ENCODE measurements around the gene TNFSF13B.

TNFSF13B gene

DNA sequence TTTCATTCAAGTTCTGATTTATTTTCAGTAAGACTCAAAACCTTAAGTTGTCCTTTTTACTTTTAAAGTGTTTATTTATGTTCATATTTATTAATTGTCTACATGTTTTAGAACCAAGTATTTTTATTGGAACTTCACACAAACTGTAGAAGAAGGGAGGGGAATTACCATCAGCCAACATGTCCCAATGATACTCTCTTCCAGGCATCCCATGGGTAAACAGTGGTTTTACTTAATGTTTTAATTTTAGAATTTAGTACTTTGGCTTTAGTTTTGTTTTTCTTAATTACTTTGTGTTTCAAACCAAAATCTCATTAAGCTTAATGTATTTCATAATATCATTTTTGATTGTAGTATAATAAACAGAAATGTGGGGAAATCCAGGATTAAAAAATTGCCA is 5.2 kb downstream of the TNFSF13B start:
- H3K4me1 ChIP-seq (ENCODE audit: control insufficient read depth, low read length) = peaks cover 7% of the 10 kb centered on the region
- H3K9me3 ChIP-seq (ENCODE audit: control insufficient read depth, insufficient read depth, low read length) = no peaks in the 10 kb centered on the region
- no peaks in the 10 kb centered on the region for H3K79me2 ChIP-seq (ENCODE audit: control insufficient read depth, low read length)
- no peaks in the 10 kb centered on the region for H4K20me1 ChIP-seq (ENCODE audit: control insufficient read depth, insufficient read depth, low read depth, low read length)
- H3K4me2 ChIP-seq (ENCODE audit: low read length) = no peak overlapping the region
- TF ChIP-seq, protein P1, sequence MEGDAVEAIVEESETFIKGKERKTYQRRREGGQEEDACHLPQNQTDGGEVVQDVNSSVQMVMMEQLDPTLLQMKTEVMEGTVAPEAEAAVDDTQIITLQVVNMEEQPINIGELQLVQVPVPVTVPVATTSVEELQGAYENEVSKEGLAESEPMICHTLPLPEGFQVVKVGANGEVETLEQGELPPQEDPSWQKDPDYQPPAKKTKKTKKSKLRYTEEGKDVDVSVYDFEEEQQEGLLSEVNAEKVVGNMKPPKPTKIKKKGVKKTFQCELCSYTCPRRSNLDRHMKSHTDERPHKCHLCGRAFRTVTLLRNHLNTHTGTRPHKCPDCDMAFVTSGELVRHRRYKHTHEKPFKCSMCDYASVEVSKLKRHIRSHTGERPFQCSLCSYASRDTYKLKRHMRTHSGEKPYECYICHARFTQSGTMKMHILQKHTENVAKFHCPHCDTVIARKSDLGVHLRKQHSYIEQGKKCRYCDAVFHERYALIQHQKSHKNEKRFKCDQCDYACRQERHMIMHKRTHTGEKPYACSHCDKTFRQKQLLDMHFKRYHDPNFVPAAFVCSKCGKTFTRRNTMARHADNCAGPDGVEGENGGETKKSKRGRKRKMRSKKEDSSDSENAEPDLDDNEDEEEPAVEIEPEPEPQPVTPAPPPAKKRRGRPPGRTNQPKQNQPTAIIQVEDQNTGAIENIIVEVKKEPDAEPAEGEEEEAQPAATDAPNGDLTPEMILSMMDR (IDR thresholded peaks at IDR 0.05; ENCODE audit: low read depth, low read length, poor library complexity, severe bottlenecking) = no peak
- TF ChIP-seq EZH2phosphoT487 (IDR thresholded peaks at IDR 0.05; ENCODE audit: borderline replicate concordance, low read length) = no peak
- no peak overlapping the region for H3K27ac ChIP-seq (ENCODE audit: low read depth, low read length)
- no peaks in the 10 kb centered on the region for H3K9me2 ChIP-seq (replicated peaks; ENCODE audit: control insufficient read depth, low read length)
- H3K4me3 ChIP-seq (ENCODE audit: low read length) = no peak overlapping the region
- H3F3A ChIP-seq (ENCODE audit: control insufficient read depth, insufficient read depth) = no peaks in the 10 kb centered on the region
- no peaks in the 10 kb centered on the region for H3K27me3 ChIP-seq (ENCODE audit: control insufficient read depth, low read length)
- H3K36me3 ChIP-seq (ENCODE audit: control insufficient read depth, low read length) = no peaks in the 10 kb centered on the region

DNA sequence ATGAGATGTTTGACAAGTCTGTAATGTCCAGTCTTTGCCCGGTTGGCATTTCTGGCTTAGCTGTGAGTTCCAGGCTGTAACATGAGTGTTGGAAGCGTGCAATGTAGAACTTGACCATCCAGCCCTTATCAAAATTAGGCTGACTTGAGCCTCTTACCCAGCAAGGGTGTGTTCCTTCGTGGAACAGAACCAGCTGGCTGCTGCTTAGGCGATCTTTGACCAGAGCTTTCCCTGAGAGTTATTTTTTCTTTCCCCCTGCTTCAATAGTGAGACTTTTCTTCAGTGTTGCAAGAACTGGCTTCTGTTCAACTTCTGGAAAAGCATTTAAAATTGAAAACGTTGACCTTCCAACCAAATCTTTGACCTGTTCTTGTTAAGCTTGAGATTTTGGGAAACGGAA is 6.5 kb downstream of the TNFSF13B start:
- no peak overlapping the region for H3K4me3 ChIP-seq (ENCODE audit: low read length)
- H3K4me2 ChIP-seq (ENCODE audit: low read length) = no peak overlapping the region
- no peaks in the 10 kb centered on the region for H3K36me3 ChIP-seq (ENCODE audit: control insufficient read depth, low read length)
- TF ChIP-seq, protein P1 (IDR thresholded peaks at IDR 0.05; ENCODE audit: low read depth, low read length, poor library complexity, severe bottlenecking) = no peak
- TF ChIP-seq EZH2phosphoT487 (IDR thresholded peaks at IDR 0.05; ENCODE audit: borderline replicate concordance, low read length) = no peak
- no peak overlapping the region for H3K27ac ChIP-seq (ENCODE audit: low read depth, low read length)
- no peaks in the 10 kb centered on the region for H4K20me1 ChIP-seq (ENCODE audit: control insufficient read depth, insufficient read depth, low read depth, low read length)
- H3K9me2 ChIP-seq (replicated peaks; ENCODE audit: control insufficient read depth, low read length) = no peaks in the 10 kb centered on the region
- H3K9me3 ChIP-seq (ENCODE audit: control insufficient read depth, insufficient read depth, low read length) = no peaks in the 10 kb centered on the region
- H3K27me3 ChIP-seq (ENCODE audit: control insufficient read depth, low read length) = no peaks in the 10 kb centered on the region
- H3K79me2 ChIP-seq (ENCODE audit: control insufficient read depth, low read length) = no peaks in the 10 kb centered on the region
- no peaks in the 10 kb centered on the region for H3K4me1 ChIP-seq (ENCODE audit: control insufficient read depth, low read length)
- no peaks in the 10 kb centered on the region for H3F3A ChIP-seq (ENCODE audit: control insufficient read depth, insufficient read depth)

DNA sequence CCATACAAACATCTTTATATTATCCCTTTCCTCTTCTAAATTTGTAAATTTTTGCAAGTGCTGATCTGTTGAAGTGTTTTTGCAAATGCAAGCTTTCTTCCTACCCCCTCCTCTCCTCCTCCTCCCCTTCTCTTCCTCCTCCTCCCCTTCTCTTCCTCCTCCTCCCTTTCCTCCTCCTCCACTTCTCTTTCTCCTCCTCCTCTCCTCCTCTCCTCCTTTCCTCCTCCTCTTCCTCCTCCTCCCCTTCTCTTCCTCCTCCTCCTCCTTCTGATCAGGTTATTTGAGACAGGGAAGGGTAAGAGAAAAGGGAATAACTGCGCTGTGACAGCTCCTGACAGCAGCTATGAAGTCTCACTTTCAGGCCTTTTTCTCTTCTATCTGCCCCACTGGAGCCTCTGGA is 8.9 kb downstream of the TNFSF13B start:
- Histone ChIP-seq H3K9me3 (ENCODE audit: control insufficient read depth, insufficient read depth, low read length) (no peaks in the 10 kb centered on the region), H3K4me1 (ENCODE audit: control insufficient read depth, low read length) (no peaks in the 10 kb centered on the region), H3K9me2 (replicated peaks; ENCODE audit: control insufficient read depth, low read length) (no peaks in the 10 kb centered on the region), H3F3A (ENCODE audit: control insufficient read depth, insufficient read depth) (no peaks in the 10 kb centered on the region), H3K79me2 (ENCODE audit: control insufficient read depth, low read length) (no peaks in the 10 kb centered on the region), H3K27me3 (ENCODE audit: control insufficient read depth, low read length) (no peaks in the 10 kb centered on the region), H3K36me3 (ENCODE audit: control insufficient read depth, low read length) (no peaks in the 10 kb centered on the region), H3K27ac (ENCODE audit: low read depth, low read length) (no peak overlapping the region), H3K4me2 (ENCODE audit: low read length) (no peak overlapping the region), H4K20me1 (ENCODE audit: control insufficient read depth, insufficient read depth, low read depth, low read length) (no peaks in the 10 kb centered on the region), H3K4me3 (ENCODE audit: low read length) (no peak overlapping the region)
- TF ChIP-seq, protein P1 (IDR thresholded peaks at IDR 0.05; ENCODE audit: low read depth, low read length, poor library complexity, severe bottlenecking) = no peak
- TF ChIP-seq EZH2phosphoT487 (IDR thresholded peaks at IDR 0.05; ENCODE audit: borderline replicate concordance, low read length) = no peak

DNA sequence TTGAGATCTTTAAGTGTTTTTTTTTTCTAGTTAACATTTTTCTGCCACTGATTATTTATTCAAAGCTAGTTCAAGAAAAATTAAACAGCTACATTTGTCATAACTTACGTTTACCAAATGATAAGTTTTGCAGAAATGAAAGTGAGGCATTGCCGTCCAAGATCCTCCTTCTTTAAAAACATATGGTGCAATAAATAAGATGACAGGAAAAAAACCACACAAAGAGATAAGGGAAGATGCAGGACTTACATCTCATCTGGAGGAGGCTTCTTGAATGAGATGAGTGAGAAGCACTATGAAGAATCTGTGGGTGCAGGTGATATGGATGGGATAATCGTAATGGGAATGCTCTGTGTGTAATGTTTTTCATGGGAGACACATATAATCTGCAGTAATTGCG is 12.4 kb downstream of the TNFSF13B start:
- Histone ChIP-seq H3K27me3 (ENCODE audit: control insufficient read depth, low read length) (no peaks in the 10 kb centered on the region), H3K9me3 (ENCODE audit: control insufficient read depth, insufficient read depth, low read length) (no peaks in the 10 kb centered on the region), H3K4me1 (ENCODE audit: control insufficient read depth, low read length) (no peaks in the 10 kb centered on the region), H3F3A (ENCODE audit: control insufficient read depth, insufficient read depth) (no peaks in the 10 kb centered on the region), H3K4me3 (ENCODE audit: low read length) (no peak overlapping the region), H4K20me1 (ENCODE audit: control insufficient read depth, insufficient read depth, low read depth, low read length) (no peaks in the 10 kb centered on the region), H3K36me3 (ENCODE audit: control insufficient read depth, low read length) (no peaks in the 10 kb centered on the region), H3K79me2 (ENCODE audit: control insufficient read depth, low read length) (no peaks in the 10 kb centered on the region), H3K9me2 (replicated peaks; ENCODE audit: control insufficient read depth, low read length) (no peaks in the 10 kb centered on the region), H3K27ac (ENCODE audit: low read depth, low read length) (no peak overlapping the region), H3K4me2 (ENCODE audit: low read length) (no peak overlapping the region)
- no peak for TF ChIP-seq EZH2phosphoT487 (IDR thresholded peaks at IDR 0.05; ENCODE audit: borderline replicate concordance, low read length)
- TF ChIP-seq, protein P1 (IDR thresholded peaks at IDR 0.05; ENCODE audit: low read depth, low read length, poor library complexity, severe bottlenecking) = no peak
